HG02642 (cell line): ENCODE results near the gene ARIH1.
"Not testable (repeated sequence)": the region's sequence is repeated elsewhere in the genome, so short reads cannot be mapped to it uniquely, and the experiment has no call there.

Experiments
- ATAC-seq: cut with Tn5 transposase; IDR thresholded peaks from one replicate; pipeline ENCODE4 v1.9.1; 2021; ENCODE audit warnings: mild to moderate bottlenecking; ENCODE audit not compliant: unreplicated experiment, poor library complexity

ARIH1 gene

GRCh38 chr15:72473614-72474465 lies at the start of gene ARIH1:
Gene ARIH1 (plus strand): TSS chr15:72474330. CDS start chr15:72474640, 310 bp downstream.
- peak; percentile 87 for ATAC-seq

- ATAC-seq, result no peak
Measured at GRCh38 chr15:72426753-72427152, 47.4 kb upstream of the ARIH1 start.

GRCh38 chr15:72437650-72438316 lies 36.3 kb upstream of the ARIH1 start:
- no peak for ATAC-seq

GRCh38 chr15:72442848-72443247 lies 31.3 kb upstream of the ARIH1 start:
- not testable (repeated sequence) for ATAC-seq

- ATAC-seq, result no peak
Measured at GRCh38 chr15:72445426-72445825, 28.7 kb upstream of the ARIH1 start.

- no peak for ATAC-seq
Measured at GRCh38 chr15:72450805-72451204, 23.3 kb upstream of the ARIH1 start.

GRCh38 chr15:72451224-72451623 lies 22.9 kb upstream of the ARIH1 start:
- no peak for ATAC-seq

- ATAC-seq, result no peak
Measured at GRCh38 chr15:72456684-72457083, 17.4 kb upstream of the ARIH1 start.

- no peak for ATAC-seq
Measured at GRCh38 chr15:72460402-72460801, 13.7 kb upstream of the ARIH1 start.

GRCh38 chr15:72463702-72464101 lies 10.4 kb upstream of the ARIH1 start:
- ATAC-seq, result no peak

- ATAC-seq, result no peak
Measured at GRCh38 chr15:72464251-72464650, 9.9 kb upstream of the ARIH1 start.

GRCh38 chr15:72468103-72468502 lies 6.0 kb upstream of the ARIH1 start:
- no peak for ATAC-seq

GRCh38 chr15:72472992-72473610 lies 1.0 kb upstream of the ARIH1 start:
- ATAC-seq, result no peak

- peak; percentile 22 for ATAC-seq
Measured at GRCh38 chr15:72474466-72474911, 359 bp downstream of the ARIH1 start.

- peak; percentile 47 for ATAC-seq
Measured at GRCh38 chr15:72474912-72475628, 940 bp downstream of the ARIH1 start.

GRCh38 chr15:72475674-72476073 lies 1.5 kb downstream of the ARIH1 start:
- no peak for ATAC-seq

- ATAC-seq, result not testable (repeated sequence)
Measured at GRCh38 chr15:72476330-72476729, 2.2 kb downstream of the ARIH1 start.

- ATAC-seq, result no peak
Measured at GRCh38 chr15:72481015-72481659, 7.0 kb downstream of the ARIH1 start.

- ATAC-seq, result no peak
Measured at GRCh38 chr15:72482275-72482674, 8.1 kb downstream of the ARIH1 start.

GRCh38 chr15:72483279-72483678 lies 9.1 kb downstream of the ARIH1 start:
- ATAC-seq, result no peak
